HG03159 (cell line): ENCODE results near the gene RELL1.
A peak's percentile ranks its signal among the peaks of the same experiment; 100 is the strongest.

ENCODE experiments used
- ATAC-seq: cut with Tn5 transposase; IDR thresholded peaks from one replicate; pipeline ENCODE4 v1.9.1; 2021; ENCODE audit warnings: mild to moderate bottlenecking, moderate library complexity; ENCODE audit not compliant: unreplicated experiment

The RELL1 gene

DNA sequence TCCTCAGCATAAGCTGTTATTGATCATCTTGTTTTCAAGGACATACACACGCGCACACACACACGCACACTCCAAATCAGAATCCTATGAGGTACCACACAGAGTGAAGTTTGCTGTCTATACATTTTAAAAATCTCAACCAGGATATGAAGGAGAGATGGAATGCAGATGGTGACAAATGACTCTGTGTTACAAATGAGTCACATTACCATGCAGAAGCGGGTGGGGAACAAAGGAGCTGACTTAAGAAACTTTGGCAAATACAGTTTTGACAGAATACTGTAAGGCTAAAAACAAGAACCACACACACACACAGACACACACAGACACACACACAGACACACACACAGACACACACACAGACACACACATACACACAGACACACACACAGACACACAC lies 81.7 kb downstream of the RELL1 start:
- ATAC-seq, result no peak

DNA sequence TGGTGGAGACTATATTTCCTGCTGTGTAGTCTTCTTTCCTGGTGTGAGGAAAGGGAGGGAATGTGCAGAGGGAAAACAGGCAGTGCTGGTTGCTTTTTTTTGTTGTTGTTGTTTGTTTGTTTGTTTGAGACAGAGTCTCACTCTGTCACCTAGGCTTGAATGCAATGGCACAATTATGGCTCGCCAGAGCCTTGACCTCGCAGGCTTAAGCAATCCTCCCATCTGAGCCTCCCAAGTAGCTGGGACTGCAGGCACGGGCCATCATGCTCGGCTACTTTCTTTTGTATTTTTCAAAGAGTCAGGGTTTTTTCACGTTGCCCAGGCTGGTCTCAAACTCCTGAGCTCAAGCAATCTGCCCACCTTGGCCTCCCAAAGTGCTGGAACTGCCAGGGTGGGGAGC lies 82.5 kb downstream of the RELL1 start:
- no peak for ATAC-seq

GRCh38 chr4:37603070-37603468 lies 83.1 kb downstream of the RELL1 start:
- peak; percentile 70 for ATAC-seq

DNA sequence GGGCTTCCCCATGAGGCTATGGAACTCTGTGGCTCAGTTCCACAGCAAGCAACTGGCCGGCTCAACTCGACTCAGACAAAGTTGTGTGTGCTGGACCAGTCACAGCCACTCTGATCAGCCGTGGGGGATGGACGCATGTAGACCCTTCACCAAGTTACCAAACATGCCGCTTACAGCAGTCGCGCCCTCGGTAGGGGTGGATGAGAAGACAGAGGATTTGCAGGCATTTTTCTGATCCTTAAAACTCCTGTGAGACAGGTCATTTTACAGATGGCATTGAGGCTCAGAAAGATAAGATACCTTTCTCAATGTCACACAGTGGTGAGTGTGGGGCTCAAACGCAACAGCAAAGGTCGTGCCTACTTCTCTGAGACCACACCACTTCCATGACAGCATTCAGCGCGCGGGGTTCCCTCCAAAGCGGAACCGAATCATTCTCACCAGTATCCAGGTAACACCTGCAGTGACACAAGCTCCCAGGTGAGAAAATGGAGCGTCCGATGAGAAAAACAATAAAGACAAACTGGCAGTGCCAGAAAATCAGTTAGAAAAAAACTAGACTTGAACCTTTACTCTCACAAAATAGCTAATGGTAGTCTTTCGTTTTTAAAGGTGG lies 83.6 kb downstream of the RELL1 start:
- ATAC-seq, result no peak

GRCh38 chr4:37601531-37601930 lies 84.6 kb downstream of the RELL1 start:
- ATAC-seq, result no peak

GRCh38 chr4:37599092-37599790 lies 86.9 kb downstream of the RELL1 start:
- no peak for ATAC-seq

DNA sequence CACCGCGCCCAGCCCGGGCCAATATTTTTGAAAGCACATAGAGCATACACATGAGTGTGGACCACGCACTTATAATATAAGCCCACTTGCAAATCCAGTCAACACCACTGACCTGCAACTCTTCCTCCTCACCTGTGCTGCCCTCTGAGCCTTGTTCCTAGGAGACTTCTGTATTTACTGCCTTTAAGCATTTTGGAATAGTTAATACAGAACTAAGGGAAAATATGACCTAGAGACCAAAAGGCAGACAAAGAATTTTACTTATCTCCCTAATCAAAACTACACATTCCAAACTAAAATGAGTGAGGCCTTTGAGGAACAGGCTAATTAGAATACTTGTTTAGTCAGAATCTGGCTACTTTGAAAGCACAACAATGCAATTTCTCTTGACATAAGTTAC lies 89.1 kb downstream of the RELL1 start:
- no peak for ATAC-seq

- ATAC-seq, result no peak
These were observed 90.1 kb downstream of the RELL1 start for GRCh38 chr4:37595875-37596680.

- no peak for ATAC-seq
These were observed 92.1 kb downstream of the RELL1 start for GRCh38 chr4:37594099-37594498.

DNA sequence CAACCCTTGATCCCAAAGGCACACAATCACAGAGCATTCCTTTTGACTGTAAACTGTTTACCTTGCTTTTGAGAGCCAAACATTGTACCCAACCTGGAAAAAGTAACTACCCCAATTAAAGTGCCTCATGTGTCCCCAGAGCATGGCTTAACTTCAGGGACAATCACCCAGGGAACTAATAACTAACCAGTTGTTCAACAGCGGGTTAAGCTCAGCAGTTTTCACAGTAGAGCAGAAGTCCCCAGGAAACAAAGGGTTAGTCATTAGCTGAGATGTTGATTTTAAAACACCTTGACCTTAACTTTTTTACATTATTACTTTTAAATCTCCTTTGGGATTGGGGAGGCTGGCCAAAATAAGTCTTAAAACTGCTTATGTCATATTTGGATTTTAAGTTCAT lies 94.8 kb downstream of the RELL1 start:
- no peak for ATAC-seq

GRCh38 chr4:37590016-37590415 lies 96.2 kb downstream of the RELL1 start:
- ATAC-seq, result no peak

DNA sequence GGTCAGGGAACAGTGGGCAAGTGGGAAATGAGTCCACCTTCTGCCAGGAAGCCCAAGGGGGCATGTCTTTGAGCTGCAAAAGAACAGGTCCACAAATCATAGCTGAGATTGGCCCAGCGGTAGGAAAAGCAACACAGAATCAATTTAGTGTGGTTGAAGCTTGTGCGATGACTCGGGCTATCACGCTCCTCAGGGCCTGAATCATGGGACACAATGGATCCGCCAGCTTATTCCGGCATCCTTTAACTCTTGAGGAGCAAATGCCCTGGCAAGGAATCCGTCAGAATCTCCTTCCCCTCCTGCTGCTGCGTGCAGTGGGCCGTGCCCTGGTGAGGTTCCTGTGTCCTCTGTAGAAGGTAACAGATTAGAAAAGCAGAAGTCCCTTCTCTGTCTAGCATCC lies 98.0 kb downstream of the RELL1 start:
- no peak for ATAC-seq

- no peak for ATAC-seq
These were observed 100.0 kb downstream of the RELL1 start for GRCh38 chr4:37586194-37586593.

- ATAC-seq, result no peak
These were observed 101.6 kb downstream of the RELL1 start for GRCh38 chr4:37584493-37585060.

DNA sequence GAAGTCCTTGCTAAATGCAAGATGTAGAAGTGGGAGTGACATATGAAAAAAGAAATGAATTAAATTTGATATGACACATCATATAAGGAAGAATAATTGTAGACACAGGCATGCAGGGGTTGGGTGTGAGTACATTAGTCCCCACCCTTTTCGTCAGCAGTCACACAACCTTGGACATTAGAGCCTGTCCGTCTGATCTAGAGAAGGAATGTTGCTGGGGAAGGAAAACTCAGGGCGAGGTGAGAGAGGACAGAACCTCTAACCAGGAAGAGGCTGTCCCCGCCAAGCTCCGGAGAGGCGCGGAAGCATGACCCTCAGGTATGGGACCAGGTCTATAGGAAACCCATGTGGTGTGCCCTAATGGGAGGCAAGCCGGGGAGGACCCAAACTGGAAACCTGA lies 102.1 kb downstream of the RELL1 start:
- no peak for ATAC-seq

- ATAC-seq, result no peak
These were observed 112.6 kb downstream of the RELL1 start for GRCh38 chr4:37573566-37573965.

DNA sequence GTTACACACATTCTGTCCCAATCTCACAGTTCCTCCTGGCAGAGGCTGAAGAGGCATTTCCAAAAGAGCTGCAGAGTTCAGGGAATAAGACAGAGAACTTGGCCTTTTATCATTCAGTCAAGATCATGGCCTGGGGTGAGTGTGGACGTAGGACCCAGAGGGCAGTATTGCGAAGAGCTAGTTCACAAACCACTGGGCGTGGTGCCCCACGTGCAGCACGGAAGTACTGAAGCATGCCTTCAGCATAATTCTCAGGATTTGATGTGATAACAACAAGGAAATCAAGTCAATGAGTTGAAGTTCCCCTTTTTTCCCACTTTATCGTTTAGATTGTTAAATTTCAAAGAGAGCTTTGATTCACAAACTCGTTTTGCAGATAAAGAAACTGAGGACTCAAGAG lies 117.7 kb downstream of the RELL1 start:
- ATAC-seq, result no peak

DNA sequence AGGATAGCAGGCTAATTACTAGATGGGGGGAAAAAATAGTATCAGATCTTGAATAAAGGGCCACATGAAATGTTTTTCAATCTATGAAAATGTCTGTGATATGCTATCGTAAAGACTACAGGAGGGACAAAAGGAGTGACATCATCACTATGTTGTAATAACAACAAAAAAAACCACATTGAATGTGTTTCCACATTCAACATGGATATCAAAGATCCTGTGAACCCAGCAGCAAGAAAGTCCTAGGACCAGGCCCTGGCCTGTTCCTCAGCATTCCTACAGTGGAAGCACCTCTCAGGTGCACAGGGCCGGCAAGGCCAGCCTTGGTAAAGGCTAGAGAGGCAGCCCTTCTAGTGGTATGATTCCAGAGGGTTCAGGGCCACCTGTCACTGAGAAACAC lies 118.3 kb downstream of the RELL1 start:
- ATAC-seq, result no peak

DNA sequence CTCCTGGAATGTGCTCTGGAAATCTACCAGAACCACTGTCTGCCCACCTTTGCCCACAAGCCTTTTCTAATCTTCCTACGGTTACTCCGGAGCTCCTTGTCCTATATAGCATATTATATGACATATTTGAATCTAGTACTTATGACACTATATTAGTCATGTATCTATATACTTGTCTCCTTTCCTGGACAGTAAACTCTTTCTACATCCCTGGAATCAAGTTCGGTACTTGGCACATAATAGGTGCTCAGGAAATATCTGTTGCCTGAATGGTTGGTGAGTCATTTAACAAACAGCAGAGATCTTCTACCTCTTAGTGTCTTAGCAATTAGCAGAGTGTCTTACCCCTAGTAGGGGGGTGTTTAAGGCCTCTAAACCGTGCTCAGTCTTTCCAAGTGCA lies 123.6 kb downstream of the RELL1 start:
- no peak for ATAC-seq

DNA sequence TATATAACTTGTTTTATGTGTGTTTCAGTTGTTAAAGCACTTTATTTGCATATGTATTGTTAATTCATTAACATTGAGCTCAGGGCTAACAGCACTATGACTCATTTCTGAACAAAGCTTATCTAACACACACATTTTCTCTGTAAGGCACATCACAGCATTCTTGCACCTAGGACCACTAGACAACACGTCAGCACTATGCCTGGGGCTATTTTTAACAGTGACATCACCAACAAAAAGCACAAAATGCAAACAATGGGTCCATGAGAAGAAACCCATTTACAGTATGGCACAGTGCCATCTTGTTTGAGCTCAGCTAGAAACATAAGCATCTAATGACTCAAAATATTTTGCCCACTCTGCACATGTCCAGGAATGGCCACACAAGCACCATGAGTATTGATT lies 124.4 kb downstream of the RELL1 start:
- ATAC-seq, result peak; percentile 97

- ATAC-seq, result no peak
These were observed 124.9 kb downstream of the RELL1 start for GRCh38 chr4:37561196-37561802.
